ENCODE results near the gene JMJD1C.

JMJD1C gene

DNA sequence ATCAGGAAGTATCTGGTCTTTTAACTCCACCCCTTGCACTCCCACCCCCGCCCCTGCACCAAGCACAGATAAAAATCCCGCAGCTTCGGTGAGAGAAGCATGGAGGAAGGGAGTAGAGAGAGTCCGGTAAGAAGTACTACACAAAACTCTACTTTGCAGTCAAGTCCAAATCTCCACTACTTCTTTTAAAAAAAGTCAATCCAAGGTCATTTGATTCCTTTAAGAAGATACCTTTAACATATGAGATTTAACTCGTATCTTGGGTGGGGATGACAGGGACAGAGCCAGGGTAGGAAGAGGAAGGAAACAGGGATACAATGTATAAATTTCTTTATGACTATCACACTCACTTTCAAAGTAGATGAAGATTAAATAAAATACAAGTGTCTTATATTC, 200.6 kb downstream of the JMJD1C start:
- Histone ChIP-seq H3K36me3 (ENCODE audit: low read length) (peaks cover 8% of the 10 kb centered on the region), H3K9me2 (replicated peaks; ENCODE audit: insufficient read depth, low read length) (no peaks in the 10 kb centered on the region), H3K9me3 (ENCODE audit: insufficient read depth, low read length) (no peaks in the 10 kb centered on the region), H3K79me2 (ENCODE audit: insufficient read depth, low read length) (peaks cover 92% of the 10 kb centered on the region), H3K27ac (ENCODE audit: low read depth, low read length) (peak overlapping the region; percentile 95), H3K27me3 (ENCODE audit: low read length) (no peaks in the 10 kb centered on the region), H3F3A (ENCODE audit: insufficient read depth) (peaks cover 88% of the 10 kb centered on the region), H3K9ac (ENCODE audit: low read length) (peak overlapping the region; percentile 78), H2AFZ (ENCODE audit: low read depth, low read length, severe bottlenecking) (no peak overlapping the region), H4K20me1 (ENCODE audit: low read depth, low read length) (no peaks in the 10 kb centered on the region), H3K4me3 (ENCODE audit: insufficient read depth, low read length, poor library complexity, severe bottlenecking) (peak overlapping the region; percentile 73), H3K4me2 (ENCODE audit: low read depth, low read length, poor library complexity, severe bottlenecking) (peak overlapping the region; percentile 100)
- TF ChIP-seq, protein P1, sequence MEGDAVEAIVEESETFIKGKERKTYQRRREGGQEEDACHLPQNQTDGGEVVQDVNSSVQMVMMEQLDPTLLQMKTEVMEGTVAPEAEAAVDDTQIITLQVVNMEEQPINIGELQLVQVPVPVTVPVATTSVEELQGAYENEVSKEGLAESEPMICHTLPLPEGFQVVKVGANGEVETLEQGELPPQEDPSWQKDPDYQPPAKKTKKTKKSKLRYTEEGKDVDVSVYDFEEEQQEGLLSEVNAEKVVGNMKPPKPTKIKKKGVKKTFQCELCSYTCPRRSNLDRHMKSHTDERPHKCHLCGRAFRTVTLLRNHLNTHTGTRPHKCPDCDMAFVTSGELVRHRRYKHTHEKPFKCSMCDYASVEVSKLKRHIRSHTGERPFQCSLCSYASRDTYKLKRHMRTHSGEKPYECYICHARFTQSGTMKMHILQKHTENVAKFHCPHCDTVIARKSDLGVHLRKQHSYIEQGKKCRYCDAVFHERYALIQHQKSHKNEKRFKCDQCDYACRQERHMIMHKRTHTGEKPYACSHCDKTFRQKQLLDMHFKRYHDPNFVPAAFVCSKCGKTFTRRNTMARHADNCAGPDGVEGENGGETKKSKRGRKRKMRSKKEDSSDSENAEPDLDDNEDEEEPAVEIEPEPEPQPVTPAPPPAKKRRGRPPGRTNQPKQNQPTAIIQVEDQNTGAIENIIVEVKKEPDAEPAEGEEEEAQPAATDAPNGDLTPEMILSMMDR (IDR thresholded peaks at IDR 0.05; ENCODE audit: insufficient read depth, low read length, poor library complexity, severe bottlenecking): no peak
- no peak for TF ChIP-seq EZH2phosphoT487 (conservative IDR thresholded peaks at IDR 0.05; ENCODE audit: low read length)

DNA sequence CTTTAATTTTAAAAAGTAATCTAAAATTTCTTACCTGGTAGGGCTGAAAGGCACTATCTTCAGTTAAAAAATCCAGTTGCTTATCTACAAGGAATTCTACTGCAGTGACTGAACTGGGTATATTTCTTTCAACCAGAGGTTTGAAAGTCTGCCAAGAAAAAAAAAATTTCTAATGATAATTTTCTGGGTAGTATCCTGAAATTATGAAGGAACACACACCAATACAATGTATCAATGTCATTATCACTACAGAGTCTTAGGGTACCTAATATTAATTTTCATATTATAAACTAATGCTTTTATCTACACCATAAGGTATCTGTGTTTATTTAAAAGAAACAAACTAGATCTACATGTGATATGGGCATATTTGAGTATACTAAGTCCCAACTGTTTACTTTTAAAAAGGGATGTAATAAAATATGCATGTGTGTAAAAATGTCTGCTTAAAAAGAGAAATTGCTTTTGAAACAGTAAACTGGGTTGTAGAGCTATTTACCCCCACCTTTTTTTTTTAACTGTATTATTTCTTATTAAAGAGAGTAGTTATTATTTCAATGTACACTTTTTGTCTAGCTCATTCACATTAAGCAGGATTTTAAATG, 201.1 kb downstream of the JMJD1C start:
- Histone ChIP-seq H4K20me1 (ENCODE audit: low read depth, low read length) (no peaks in the 10 kb centered on the region), H3K27ac (ENCODE audit: low read depth, low read length) (peak overlapping the region; percentile 95), H3K79me2 (ENCODE audit: insufficient read depth, low read length) (peaks cover 94% of the 10 kb centered on the region), H3K36me3 (ENCODE audit: low read length) (peaks cover 8% of the 10 kb centered on the region), H3K27me3 (ENCODE audit: low read length) (no peaks in the 10 kb centered on the region), H3K9me3 (ENCODE audit: insufficient read depth, low read length) (no peaks in the 10 kb centered on the region), H2AFZ (ENCODE audit: low read depth, low read length, severe bottlenecking) (no peak overlapping the region), H3F3A (ENCODE audit: insufficient read depth) (peaks cover 90% of the 10 kb centered on the region), H3K4me3 (ENCODE audit: insufficient read depth, low read length, poor library complexity, severe bottlenecking) (peak overlapping the region; percentile 73), H3K9me2 (replicated peaks; ENCODE audit: insufficient read depth, low read length) (no peaks in the 10 kb centered on the region), H3K9ac (ENCODE audit: low read length) (peak overlapping the region; percentile 78), H3K4me2 (ENCODE audit: low read depth, low read length, poor library complexity, severe bottlenecking) (peak overlapping the region; percentile 100)
- TF ChIP-seq EZH2phosphoT487 (conservative IDR thresholded peaks at IDR 0.05; ENCODE audit: low read length): no peak
- TF ChIP-seq, protein P1 (IDR thresholded peaks at IDR 0.05; ENCODE audit: insufficient read depth, low read length, poor library complexity, severe bottlenecking): no peak

DNA sequence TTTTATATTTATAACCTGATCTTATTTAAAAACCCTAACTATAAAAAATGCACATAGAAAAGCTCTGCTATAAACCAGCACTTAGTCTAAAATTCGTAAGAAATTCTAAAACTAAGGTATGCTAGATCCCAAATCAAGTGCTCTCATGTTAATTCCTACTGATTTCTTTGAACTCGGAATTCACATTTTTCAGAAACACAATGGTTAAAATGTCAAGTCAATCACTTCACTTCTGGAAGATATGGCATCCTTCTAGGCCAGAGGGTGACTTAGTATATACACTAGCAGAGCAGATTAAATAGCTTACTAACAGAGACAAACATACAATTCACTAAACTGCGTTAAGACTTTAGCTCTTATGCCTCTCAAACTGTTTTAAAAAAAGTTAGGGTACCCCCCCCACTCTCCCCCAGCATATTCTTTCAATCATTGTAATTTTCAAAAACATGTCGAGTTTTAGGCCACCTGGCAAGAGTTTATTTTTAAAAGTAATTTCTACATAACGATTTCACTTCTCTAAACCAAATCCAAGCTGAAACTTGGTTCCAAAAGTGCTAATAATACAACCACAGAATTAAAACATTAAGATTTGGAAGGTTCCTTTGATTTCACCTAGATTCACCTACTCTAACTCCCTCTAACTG, 203.2 kb downstream of the JMJD1C start:
- Histone ChIP-seq H3K4me2 (ENCODE audit: low read depth, low read length, poor library complexity, severe bottlenecking) (peak overlapping the region; percentile 100), H2AFZ (ENCODE audit: low read depth, low read length, severe bottlenecking) (no peak overlapping the region), H3F3A (ENCODE audit: insufficient read depth) (peaks cover 90% of the 10 kb centered on the region), H3K79me2 (ENCODE audit: insufficient read depth, low read length) (peaks cover 99% of the 10 kb centered on the region), H3K9me2 (replicated peaks; ENCODE audit: insufficient read depth, low read length) (no peaks in the 10 kb centered on the region), H3K27ac (ENCODE audit: low read depth, low read length) (peak overlapping the region; percentile 95), H4K20me1 (ENCODE audit: low read depth, low read length) (no peaks in the 10 kb centered on the region), H3K9me3 (ENCODE audit: insufficient read depth, low read length) (no peaks in the 10 kb centered on the region), H3K27me3 (ENCODE audit: low read length) (no peaks in the 10 kb centered on the region), H3K9ac (ENCODE audit: low read length) (peak overlapping the region; percentile 42), H3K36me3 (ENCODE audit: low read length) (peaks cover 8% of the 10 kb centered on the region), H3K4me3 (ENCODE audit: insufficient read depth, low read length, poor library complexity, severe bottlenecking) (peak overlapping the region; percentile 53)
- TF ChIP-seq, protein P1 (IDR thresholded peaks at IDR 0.05; ENCODE audit: insufficient read depth, low read length, poor library complexity, severe bottlenecking): no peak
- TF ChIP-seq EZH2phosphoT487 (conservative IDR thresholded peaks at IDR 0.05; ENCODE audit: low read length): no peak

All from SU-DHL-6 (cell line).